GM18511 (cell line): Measurements from ENCODE around the gene CCNB2.
A peak's percentile ranks its signal among the peaks of the same experiment; 100 is the strongest.
"Not testable (repeated sequence)": the region's sequence is repeated elsewhere in the genome, so short reads cannot be mapped to it uniquely, and the experiment has no call there.

Experiments
- ATAC-seq: cut with Tn5 transposase; IDR thresholded peaks from one replicate; pipeline ENCODE4 v1.9.1; 2021; ENCODE audit warnings: mild to moderate bottlenecking, moderate library complexity; ENCODE audit not compliant: unreplicated experiment

CCNB2 gene

GRCh38 chr15:59104912-59105732 is at the start of gene CCNB2:
Gene CCNB2, plus strand, starts transcription at chr15:59105146. Its CDS starts 123 bp downstream, at chr15:59105269.
- peak; percentile 99 for ATAC-seq

DNA sequence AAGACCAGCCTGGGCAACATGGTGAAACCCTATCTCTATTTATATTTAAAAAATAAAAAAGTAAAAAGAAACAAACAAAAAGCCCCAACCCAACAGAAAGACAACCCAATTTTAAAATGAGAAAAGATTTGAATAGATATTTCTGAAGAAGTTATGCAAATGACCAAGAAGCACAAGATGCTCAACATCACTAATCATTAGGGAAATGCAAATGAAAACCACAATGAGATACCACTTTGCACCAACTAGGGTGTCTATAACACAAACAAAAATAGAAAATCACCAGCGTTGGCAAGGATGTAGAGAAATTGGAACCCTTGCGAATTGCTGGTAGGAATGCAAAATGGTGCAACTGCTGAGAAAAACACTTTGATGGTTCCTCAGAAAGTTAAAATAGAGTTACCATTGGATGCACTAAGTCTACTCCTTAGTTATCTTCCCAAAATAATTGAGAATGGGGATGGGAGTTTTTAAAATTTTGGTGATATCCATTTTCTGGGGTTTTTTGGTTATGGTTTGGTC is 45.8 kb upstream of the CCNB2 start:
- no peak for ATAC-seq

DNA sequence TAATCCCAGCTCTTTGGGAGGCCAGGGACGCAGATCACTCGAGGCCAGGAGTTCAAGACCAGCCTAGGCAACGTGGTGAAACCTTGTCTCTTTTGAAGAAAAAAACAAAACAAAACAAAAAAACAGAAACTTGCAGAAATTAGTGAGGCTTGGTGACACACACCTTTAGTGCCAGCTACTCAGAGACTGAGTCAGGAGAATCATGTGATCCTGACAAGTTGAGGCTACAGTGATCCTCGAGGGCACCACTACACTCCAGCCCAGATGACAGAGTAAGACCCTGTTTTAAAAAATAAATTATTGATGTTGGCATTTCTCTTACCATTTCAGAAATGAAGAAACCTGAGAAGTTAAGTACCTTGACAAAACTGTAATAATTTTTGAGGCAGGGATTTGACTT is 44.6 kb upstream of the CCNB2 start:
- ATAC-seq = no peak

GRCh38 chr15:59063042-59063441 is 41.9 kb upstream of the CCNB2 start:
- no peak for ATAC-seq

- no peak for ATAC-seq
Measured at GRCh38 chr15:59069430-59069829, 35.5 kb upstream of the CCNB2 start.

DNA sequence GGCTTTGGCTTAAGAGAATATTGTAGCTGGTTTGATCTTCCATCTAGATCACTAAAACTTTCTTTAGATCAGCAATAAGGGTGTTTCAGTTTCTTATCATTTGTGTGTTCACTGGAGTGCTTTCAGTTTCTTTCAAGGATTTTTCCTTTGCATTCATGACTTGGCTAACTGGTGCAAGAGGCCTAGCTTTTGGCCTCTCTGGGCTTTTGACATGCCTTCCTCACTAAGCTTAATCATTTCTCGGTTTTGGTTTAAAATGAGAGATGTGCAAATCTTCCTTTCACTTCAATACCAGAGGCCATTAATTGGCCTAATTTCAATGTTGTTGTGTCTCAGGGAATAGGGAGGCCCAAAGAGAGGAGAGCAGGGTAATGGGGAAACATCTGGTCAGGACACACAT is 30.3 kb upstream of the CCNB2 start:
- ATAC-seq = no peak

DNA sequence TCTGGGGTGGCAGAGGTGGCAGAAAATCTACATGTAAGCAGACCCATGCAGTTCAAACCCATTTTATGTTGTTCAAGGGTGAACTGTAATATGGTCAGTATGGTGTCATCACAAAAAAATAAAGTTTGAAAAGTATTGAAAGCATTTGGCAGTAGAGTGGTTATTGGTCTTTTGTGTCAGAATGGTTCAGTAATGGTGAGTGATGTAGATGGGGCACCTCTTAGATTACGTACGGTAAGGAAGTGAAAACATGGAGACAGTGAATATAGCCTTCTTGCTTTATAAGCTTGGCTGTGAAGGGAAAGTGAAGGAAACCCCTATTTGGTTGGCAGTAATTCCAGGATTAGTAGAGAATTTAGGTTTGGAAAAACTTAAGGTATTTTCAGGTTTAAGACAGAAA is 17.2 kb upstream of the CCNB2 start:
- no peak for ATAC-seq

DNA sequence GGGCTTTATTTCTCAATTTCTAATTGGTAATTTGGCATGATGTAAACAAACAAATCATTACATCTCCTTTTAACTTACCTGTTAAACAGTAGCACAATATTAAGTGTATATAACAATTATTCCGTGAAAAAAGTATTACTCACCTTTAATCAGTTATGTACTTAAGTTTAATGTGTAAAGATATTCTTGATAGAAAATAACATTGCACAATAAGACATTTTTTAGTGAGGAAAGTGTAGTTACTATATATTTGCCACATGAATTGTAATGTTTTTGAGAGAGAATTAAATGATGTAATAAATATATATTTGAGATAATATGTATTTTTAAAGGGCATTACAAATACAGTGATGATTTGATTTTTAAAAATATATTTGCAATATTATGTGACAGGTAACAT is 10.9 kb upstream of the CCNB2 start:
- no peak for ATAC-seq

- ATAC-seq = no peak
Measured at GRCh38 chr15:59096429-59096828, 8.5 kb upstream of the CCNB2 start.

- ATAC-seq = no peak
Measured at GRCh38 chr15:59099162-59099685, 5.7 kb upstream of the CCNB2 start.

DNA sequence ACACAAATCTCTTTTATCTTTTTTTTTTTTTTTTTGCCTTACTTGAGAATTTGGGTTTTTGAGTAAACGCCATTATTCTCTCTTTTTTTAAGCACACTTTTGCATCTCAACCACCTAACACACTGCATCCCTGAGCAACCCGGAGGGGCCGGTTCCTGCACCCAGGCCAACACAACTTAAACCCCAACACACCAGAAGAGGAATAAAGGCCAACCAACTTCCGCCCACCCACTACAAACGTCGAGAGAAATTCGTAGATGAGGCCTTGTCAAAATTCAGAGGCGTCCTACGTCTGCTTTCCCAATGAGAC is 389 bp upstream of the CCNB2 start:
- ATAC-seq = peak; percentile 46

DNA sequence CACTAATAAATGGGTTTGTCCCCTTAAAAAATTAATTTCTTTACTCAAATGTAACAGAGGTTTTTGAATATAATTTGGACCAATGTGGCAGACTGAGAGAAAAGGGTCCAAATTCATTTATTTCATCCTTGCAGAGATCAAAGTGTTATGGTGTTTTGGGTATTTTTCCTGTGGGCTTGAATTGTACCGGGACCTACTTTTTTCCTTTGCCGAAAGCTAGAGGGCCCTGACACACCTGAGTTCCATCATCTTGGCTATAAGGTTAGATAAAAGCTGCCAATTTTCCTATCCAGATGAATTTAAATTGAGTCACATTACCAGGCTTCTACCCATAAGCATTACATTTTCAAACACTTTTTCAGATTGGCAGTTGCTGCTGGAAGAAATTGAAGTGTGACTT is 908 bp downstream of the CCNB2 start:
- no peak for ATAC-seq

DNA sequence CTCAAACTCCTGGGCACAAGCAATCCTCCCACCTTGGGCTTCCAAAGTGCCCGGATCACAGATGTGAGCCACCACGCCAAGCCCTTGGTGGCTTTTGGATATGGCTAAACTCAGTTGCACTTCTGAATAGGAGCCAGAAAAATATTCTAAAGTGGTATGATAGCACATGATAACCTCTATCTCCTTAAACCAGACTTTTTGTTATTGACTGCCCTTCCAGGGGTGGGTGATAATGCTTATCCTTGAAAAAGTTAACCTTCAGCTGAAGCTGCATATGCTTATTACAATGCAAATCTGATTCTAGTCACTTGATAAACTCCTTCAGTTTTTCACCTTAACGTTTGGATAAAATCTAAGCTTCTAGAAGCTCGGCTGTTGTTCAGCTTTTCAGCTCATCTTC is 6.3 kb downstream of the CCNB2 start:
- no peak for ATAC-seq

DNA sequence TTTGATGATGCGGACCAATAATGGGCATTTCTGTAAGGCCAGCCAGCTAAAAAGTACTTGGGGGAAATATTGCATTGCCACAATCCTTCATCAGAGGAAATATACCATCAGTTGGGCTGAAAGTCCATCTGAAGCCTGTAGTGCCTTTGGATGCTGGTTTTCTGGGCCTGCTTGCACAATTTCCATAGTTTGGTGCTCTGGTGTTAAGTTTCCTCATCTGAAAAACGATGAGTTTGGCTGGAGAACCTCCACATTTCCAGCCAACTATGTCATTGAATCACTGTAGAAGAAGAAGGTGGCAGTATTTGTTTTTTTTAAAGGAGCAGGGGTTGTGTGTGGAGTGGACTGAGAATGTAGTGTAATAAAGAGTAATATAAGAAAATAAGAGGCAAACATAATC is 10.1 kb downstream of the CCNB2 start:
- ATAC-seq = no peak

DNA sequence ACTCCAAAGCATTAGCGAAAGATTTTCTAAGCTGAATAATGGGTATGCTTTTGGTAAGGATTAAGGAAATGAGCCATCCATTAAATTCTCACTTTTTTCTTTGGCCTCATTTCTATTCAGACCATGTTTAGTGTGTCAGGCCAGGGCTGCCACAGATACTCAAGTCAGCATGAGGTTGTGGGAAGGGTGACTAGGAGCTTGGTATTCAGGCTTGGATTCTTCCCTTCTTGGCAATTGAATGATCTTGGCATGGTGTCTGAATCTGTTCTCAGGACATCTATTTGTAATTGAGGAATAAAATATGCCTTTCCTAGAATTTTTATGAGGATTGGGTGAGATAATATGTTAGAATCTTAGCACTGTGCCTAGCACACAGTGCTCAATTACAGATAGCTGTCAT is 11.2 kb downstream of the CCNB2 start:
- no peak for ATAC-seq

DNA sequence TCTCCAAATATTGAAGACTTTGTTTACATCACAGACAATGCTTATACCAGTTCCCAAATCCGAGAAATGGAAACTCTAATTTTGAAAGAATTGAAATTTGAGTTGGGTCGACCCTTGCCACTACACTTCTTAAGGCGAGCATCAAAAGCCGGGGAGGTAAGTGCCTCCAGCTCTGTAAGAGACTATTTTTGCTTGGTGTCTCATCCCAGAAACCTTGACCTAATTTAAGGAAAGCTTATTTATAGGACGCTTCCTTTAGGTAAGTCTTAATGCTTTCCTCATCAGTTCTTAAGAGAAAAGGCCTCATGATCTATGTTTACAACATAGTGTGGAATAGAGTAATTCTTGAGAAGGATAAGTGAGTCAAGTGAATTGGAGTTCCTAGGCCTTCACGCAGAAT is 11.8 kb downstream of the CCNB2 start:
- no peak for ATAC-seq

DNA sequence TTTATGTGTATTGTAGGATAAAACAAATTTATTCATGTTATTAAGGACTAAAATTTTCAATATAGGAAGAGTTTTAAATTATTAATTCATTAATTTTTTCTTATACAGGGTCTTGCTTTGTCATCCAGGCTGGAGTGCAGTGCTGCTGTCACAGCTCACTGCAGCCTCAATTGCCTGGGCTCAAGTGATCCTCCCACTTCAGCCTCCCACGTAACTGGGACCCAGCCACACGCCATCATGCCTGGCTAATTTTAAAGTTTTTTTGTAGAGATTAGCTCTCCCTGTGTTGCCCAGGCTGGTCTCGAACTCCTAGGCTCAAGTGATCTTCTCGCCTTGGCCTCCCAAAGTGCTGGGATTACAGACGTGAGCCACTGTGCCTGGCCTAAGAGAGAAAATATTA is 14.7 kb downstream of the CCNB2 start:
- ATAC-seq = no peak

GRCh38 chr15:59120937-59121336 is 16.0 kb downstream of the CCNB2 start:
- ATAC-seq = no peak

DNA sequence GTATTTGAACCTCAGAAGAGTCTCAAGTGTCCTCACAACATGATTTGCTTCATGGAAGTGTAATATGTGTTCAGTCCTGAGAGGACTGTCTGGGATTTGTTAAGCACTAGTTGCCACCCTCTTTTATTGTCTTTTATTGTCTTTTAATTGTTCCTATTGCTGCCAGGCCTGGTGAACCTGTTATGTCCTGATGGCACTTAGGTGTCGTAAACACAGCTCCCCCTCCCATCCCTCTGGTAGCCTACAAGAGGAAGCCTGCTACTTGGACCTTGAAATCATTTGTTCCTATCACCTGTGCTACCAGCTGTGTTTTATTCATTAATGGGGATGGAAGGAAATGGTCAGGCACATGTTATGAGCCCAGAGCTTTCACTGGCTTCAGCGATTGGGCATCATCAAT is 19.3 kb downstream of the CCNB2 start:
- ATAC-seq = no peak

- ATAC-seq = not testable (repeated sequence)
Measured at GRCh38 chr15:59125683-59126082, 20.7 kb downstream of the CCNB2 start.

DNA sequence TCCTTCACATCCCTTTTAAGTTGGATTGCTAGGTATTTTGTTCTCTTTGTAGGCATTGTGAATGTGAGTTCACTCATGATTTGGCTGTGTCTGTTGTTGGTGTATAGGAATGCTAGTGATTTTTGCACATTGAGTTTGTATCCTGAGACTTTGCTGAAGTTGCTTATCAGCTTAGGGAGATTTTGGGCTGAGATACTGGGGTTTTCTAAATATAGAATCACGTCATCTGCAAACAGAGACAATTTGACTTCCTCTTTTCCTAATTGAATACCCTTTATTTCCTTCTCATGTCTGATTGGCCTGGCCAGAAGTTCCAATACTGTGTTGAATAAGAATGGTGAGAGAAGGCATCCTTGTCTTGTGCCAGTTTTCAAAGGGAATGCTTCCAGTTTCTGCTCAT is 22.3 kb downstream of the CCNB2 start:
- ATAC-seq = not testable (repeated sequence)

- no peak for ATAC-seq
Measured at GRCh38 chr15:59131456-59131855, 26.5 kb downstream of the CCNB2 start.
